ENCODE results near the gene ACSF3.

The ACSF3 gene

DNA sequence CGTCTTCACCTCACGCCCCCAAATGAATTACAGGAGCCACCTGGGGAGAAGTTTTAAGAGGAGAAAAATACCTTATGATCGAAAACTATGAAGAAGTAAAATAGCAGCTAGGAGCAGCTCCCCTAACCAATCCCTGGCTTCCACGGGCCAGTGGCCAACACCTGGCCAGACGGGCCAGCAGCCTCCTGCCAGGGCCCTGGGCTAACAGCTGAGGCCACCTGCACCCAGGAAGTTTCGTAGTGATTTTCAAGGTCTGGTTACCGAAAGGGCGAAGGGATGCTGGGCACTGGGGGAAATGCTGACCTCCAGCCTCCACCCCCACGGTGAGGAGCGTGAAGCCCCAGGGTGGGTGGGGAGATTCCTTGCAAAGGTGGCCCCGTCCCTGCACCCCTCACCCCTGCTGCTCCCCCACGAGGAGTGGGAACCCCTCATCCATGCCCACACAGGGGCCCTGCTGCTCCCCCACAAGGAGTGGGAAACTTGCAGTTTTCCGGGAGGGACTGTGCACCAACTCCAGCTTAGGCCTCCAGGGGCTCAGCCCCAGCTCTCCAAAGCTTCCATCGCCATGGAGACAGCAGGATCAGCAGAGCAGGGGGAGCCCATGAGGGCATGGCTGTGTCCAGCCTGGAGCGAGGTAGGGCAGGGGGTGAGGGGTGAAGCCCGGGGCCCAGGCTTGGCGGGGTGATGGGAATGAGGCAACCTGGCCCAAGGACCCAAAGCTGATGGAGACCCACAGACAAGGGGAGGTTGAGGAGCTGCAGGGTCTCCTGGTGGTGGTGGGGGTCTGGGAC, 31.9 kb upstream of the ACSF3 start:
- DNase-seq (ENCODE audit: low read depth) = no peak
- no peak for TF ChIP-seq CTCF (conservative IDR thresholded peaks at IDR 0.05; ENCODE audit: low read length)
- no peak overlapping the region for H3K4me3 ChIP-seq (ENCODE audit: low read length)

DNA sequence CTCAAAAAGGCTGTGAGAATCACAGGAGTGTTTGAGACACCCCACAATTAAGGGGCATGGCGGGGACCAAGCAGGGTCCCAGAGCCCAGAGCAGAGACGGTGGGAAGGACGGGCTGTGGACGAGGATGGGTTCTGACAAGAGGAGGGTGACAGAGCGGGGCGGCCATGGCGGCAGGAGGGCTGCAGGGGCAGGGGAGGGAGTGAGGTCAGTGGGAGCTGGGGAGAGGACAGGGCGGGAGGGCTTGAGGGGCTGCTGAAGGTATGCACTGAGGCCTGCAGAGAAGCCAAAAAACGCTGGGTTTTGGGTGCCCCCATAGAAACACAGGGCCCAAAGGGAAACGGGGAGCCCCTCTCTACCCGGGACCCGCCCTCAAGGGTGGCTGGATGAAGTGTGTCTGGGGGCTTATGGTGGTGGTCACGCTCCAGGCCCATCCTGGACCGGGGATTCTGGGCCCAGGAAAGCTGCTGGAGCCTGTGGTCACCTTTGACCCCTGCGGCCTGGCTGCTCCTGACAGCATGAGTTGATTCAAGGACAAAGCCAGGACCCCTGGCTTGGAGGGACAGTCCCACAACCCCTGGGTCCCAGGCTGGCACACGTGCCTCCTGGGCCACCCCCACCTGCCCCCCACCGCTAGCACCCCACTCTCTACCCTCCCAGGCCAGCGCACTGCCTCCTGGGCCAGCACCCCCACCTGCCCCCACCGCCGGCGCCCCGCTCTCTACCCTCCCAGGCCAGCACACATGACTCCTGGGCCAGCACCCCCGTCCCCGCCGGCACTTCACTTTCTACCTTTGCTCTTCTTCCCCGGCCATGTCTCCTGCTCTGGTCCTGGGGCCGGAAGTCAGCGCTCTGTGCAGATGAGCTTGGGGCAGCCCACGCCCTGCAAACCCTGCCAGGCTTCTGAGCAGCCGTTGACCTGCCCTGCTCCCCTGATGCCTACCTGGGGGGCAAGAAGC, 31.0 kb upstream of the ACSF3 start:
- DNase-seq (ENCODE audit: low read depth) = no peak
- no peak for TF ChIP-seq CTCF (conservative IDR thresholded peaks at IDR 0.05; ENCODE audit: low read length)
- H3K4me3 ChIP-seq (ENCODE audit: low read length) = no peak overlapping the region

GRCh38 chr16:89063768-89064320, 29.8 kb upstream of the ACSF3 start:
- no peak overlapping the region for H3K4me3 ChIP-seq (ENCODE audit: low read length)
- DNase-seq (ENCODE audit: low read depth) = no peak
- no peak for TF ChIP-seq CTCF (conservative IDR thresholded peaks at IDR 0.05; ENCODE audit: low read length)

GRCh38 chr16:89064606-89065457, 28.8 kb upstream of the ACSF3 start:
- TF ChIP-seq CTCF (conservative IDR thresholded peaks at IDR 0.05; ENCODE audit: low read length) = no peak
- DNase-seq (ENCODE audit: low read depth) = no peak
- H3K4me3 ChIP-seq (ENCODE audit: low read length) = no peak overlapping the region

GRCh38 chr16:89065458-89065822, 28.2 kb upstream of the ACSF3 start:
- no peak overlapping the region for H3K4me3 ChIP-seq (ENCODE audit: low read length)
- no peak for TF ChIP-seq CTCF (conservative IDR thresholded peaks at IDR 0.05; ENCODE audit: low read length)
- DNase-seq (ENCODE audit: low read depth) = no peak

DNA sequence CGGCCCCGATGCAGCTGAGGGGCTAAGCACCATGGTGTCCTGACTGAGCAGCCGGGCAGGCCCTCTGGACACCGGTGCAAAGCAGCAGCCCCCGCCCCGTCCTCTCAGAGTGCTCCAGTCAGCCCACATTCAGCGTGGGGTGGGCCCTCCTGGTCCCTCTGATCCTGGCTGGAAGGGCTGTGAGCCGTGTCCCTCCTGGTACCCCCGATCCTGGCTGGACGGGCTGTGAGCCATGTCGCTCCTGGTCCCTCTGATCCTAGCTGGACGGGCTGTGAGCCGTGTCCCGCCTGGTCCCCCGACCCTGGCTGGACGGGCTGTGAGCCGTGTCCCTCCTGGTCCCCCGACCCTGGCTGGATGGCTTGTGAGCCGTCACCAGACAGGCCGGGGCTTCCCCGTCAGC, 26.9 kb upstream of the ACSF3 start:
- no peak overlapping the region for H3K4me3 ChIP-seq (ENCODE audit: low read length)
- DNase-seq (ENCODE audit: low read depth) = no peak
- TF ChIP-seq CTCF (conservative IDR thresholded peaks at IDR 0.05; ENCODE audit: low read length) = no peak
